ENCODE data around the gene MYO18A.

DNA sequence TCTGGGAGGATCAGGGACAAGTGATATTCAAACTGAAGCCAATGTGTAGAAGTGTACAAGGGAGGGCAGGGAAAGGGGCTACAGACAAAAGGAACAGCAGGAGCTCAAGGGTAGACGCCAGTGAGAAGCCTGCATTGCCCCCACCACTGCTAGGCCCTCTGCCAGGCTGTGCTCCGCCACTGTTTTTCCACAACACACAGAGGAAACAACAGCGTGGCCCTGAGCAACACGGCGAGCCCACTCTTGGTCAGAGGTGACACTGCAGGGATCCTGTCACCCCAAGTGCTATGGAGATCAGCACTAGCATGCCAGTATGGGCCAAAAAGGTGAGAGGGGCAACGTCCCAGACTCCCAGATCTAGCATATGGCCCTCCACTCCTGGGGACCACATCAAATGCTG is 23.4 kb downstream of the MYO18A start:
- TF ChIP-seq CTCF (IDR thresholded peaks at IDR 0.05; ENCODE audit: borderline replicate concordance, extremely low read depth, low read length, poor library complexity, severe bottlenecking): no peak
- TF ChIP-seq EZH2 (IDR thresholded peaks at IDR 0.05; ENCODE audit: borderline replicate concordance, low read depth, low read length, severe bottlenecking): no peak

Data from DND-41 (cell line).